Left lung (tissue), 10 donors: ENCODE measurements around the gene KRT39. TPM values are rescaled to one million over a fixed set of nuclear protein-coding genes. Genes with fewer than 3 reads are reported as not detected.

Source experiments
- ATAC-seq: fragments of 200-7000 bp; cut with Tn5 transposase; one replicate; pipeline ENCODE4 v1.9.1; 2020; ENCODE audit warnings: moderate library complexity
- DNase-seq, 4 donors: peaks; one replicate each; pipeline ENCODE4 v3.0.0-alpha.2; 2013 to 2020
- H3K27ac ChIP-seq, 2 donors: fragments of 200-600 bp; sonication (generic) in 1 of 2; one replicate each; pipeline versions ENCODE4 v1.5.0 to v1.8.0; 2020 to 2021
- H3K27me3 ChIP-seq, 2 donors: fragments of 200-600 bp; sonication (generic) in 1 of 2; one replicate each; pipeline versions ENCODE4 v1.5.0 to v1.8.0; 2020 to 2021
- H3K36me3 ChIP-seq, 2 donors: fragments of 200-600 bp; sonication (generic) in 1 of 2; one replicate each; pipeline versions ENCODE4 v1.5.0 to v1.8.0; 2020 to 2021
- H3K4me1 ChIP-seq, 2 donors: fragments of 200-600 bp; one replicate each; pipeline ENCODE4 v1.8.0; 2021
- H3K4me3 ChIP-seq, 2 donors: fragments of 200-600 bp; sonication (generic) in 1 of 2; one replicate each; pipeline versions ENCODE4 v1.5.0 to v1.8.0; 2020 to 2021; ENCODE audit warnings: mild to moderate bottlenecking in 1 of 2
- H3K9me3 ChIP-seq, 2 donors: fragments of 200-600 bp; sonication (generic) in 1 of 2; one replicate each; pipeline versions ENCODE4 v1.5.0 to v1.8.0; 2020 to 2021
- CTCF ChIP-seq, 2 donors: fragments of 200-600 bp; sonication (generic) in 1 of 2; IDR thresholded peaks; one replicate each; pipeline versions ENCODE4 v1.5.0 to v1.8.0; 2021; ENCODE audit warnings: antibody characterized with exemption in 2 of 2
- intact Hi-C, 2 donors: fragments of 100-400 bp; cut with DNase I; formaldehyde crosslinking; loops; one replicate each; pipeline versions ENCODE4 v1.11.2 to v1.14.2; 2022
- polyA plus RNA-seq, 6 donors: library from polyadenylated mRNA; unstranded; fragments of 120-200 nt; gene quantifications; one replicate each; pipeline ENCODE4 v1.2.1, GENCODE V29; 2013; ENCODE audit not compliant: insufficient read length in 6 of 6
- total RNA-seq, 2 donors: library from RNA; stranded (reverse); fragmentation: NEBNext Ultra II Directional; extraction: Animal tissue kit (Norgen Biotek cat#: 25700); gene quantifications; one replicate each; pipeline ENCODE4 v1.2.1, GENCODE V29; 2021
- donor health status: DM: no; HTN: yes; CAD: no.
- donor health status: DM: no; HTN: no; CAD: no.

The KRT39 gene
- total and polyA plus RNA-seq, 8 donors, result 0.41 TPM; not detected in 7

- no peak for TF ChIP-seq CTCF (IDR thresholded peaks at IDR 0.05)
- no peaks in the 10 kb centered on the region for H3K9me3 ChIP-seq
- H3K27ac ChIP-seq, result peak overlapping the region in 1 of 2 donors; percentile 21
- peaks cover 0 to 36% of the 10 kb centered on the region in 2 donors for H3K27me3 ChIP-seq
- H3K4me3 ChIP-seq, result no peak overlapping the region
- DNase-seq (no peak), ATAC-seq (peak; percentile 70)
- intact Hi-C loops, result no loop called here
- H3K4me1 ChIP-seq, result no peaks in the 10 kb centered on the region
- H3K36me3 ChIP-seq, result no peaks in the 10 kb centered on the region
Observed at GRCh38 chr17:40952661-40953060, 14.1 kb downstream of the KRT39 start.

- H3K4me3 ChIP-seq, result no peak overlapping the region
- no peak for TF ChIP-seq CTCF (IDR thresholded peaks at IDR 0.05)
- no peaks in the 10 kb centered on the region for H3K36me3 ChIP-seq
- no peaks in the 10 kb centered on the region for H3K4me1 ChIP-seq
- ATAC-seq (no peak), DNase-seq (no peak)
- intact Hi-C loops, result no loop called here
- no peak overlapping the region for H3K27ac ChIP-seq
- H3K9me3 ChIP-seq, result no peaks in the 10 kb centered on the region
- H3K27me3 ChIP-seq, result peaks cover 0 to 41% of the 10 kb centered on the region in 2 donors
Observed at GRCh38 chr17:40952154-40952553, 14.6 kb downstream of the KRT39 start.

- ATAC-seq, result no peak
- no peak for TF ChIP-seq CTCF (IDR thresholded peaks at IDR 0.05)
Observed at GRCh38 chr17:40951011-40951622, 15.6 kb downstream of the KRT39 start.

GRCh38 chr17:40950176-40950575 lies 16.6 kb downstream of the KRT39 start:
- H3K9me3 ChIP-seq, result no peaks in the 10 kb centered on the region
- ATAC-seq (no peak), DNase-seq (no peak)
- H3K4me1 ChIP-seq, result no peaks in the 10 kb centered on the region
- no peaks in the 10 kb centered on the region for H3K36me3 ChIP-seq
- H3K27ac ChIP-seq, result no peak overlapping the region
- intact Hi-C loops, result no loop called here
- no peak for TF ChIP-seq CTCF (IDR thresholded peaks at IDR 0.05)
- no peak overlapping the region for H3K4me3 ChIP-seq
- peaks cover 0 to 60% of the 10 kb centered on the region in 2 donors for H3K27me3 ChIP-seq

More at GRCh38 chr17:40951011-40951622, 15.6 kb downstream of the KRT39 start:
- DNase-seq, result no peak
- Histone ChIP-seq H3K36me3 (no peaks in the 10 kb centered on the region), H3K9me3 (no peaks in the 10 kb centered on the region), H3K27ac (no peak overlapping the region), H3K4me1 (no peaks in the 10 kb centered on the region), H3K4me3 (no peak overlapping the region), H3K27me3 (peaks cover 0 to 52% of the 10 kb centered on the region in 2 donors)
- intact Hi-C loops, result no loop called here

GRCh38 chr17:40949418-40949817 lies 17.3 kb downstream of the KRT39 start:
- Histone ChIP-seq H3K27me3 (peaks cover 0 to 62% of the 10 kb centered on the region in 2 donors), H3K27ac (no peak overlapping the region), H3K9me3 (no peaks in the 10 kb centered on the region), H3K4me1 (no peaks in the 10 kb centered on the region), H3K36me3 (no peaks in the 10 kb centered on the region), H3K4me3 (no peak overlapping the region)
- DNase-seq (peak in 1 of 4 donors; percentile 44), ATAC-seq (no peak)
- intact Hi-C loops, result no loop called here
- TF ChIP-seq CTCF (IDR thresholded peaks at IDR 0.05), result no peak
